ENCODE measurements around the gene SH3GLB2. TPM values are rescaled to one million over a fixed set of nuclear protein-coding genes. Genes with fewer than 3 reads are reported as not detected.

The SH3GLB2 gene
- total and polyA plus RNA-seq, 7 experiments from 2014 or later = 22.5 to 106 (median 82.5) TPM

DNA sequence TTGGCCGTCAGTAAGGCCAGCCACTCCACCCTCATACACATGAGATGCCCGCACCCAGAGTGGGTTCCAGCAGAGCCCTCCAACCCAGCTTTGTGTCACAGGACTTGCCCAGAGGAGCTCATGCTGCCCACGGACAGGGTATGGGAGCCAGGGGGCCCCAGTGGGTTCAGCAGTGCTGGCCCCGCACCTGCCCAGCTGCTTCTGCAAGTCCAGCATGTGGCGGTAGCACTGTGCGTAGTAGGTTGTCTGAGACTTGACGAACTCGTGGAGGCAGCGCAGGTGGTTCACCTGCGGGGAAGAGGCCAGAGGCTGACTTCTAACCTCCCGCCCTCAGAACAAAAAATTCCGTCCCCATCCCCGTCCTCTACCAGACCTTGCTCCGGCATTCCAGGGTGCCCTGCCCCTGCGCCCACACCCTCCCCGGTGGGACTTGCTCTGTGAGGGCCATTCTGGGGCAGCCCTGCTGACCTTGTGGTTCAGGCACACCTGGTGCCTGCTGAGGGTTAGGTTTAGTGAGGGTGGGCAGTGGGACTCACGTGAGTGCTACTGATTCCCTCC is 18.5 kb downstream of the SH3GLB2 start:
- no peaks in the 10 kb centered on the region for H3K9me3 ChIP-seq (ENCODE audit: control insufficient read depth in 2 of 3, low read length in 3 of 3)
- intact Hi-C loops (cut with micrococcal nuclease) = no loop called here
- H3K9me3 Mint-ChIP-seq = no peaks in the 10 kb centered on the region
- H3K27ac Mint-ChIP-seq = peak overlapping the region in 1 of 9 donors; percentile 56
- ATAC-seq (no peak), DNase-seq (no peak)
- no peak overlapping the region for H3K4me3 Mint-ChIP-seq
- ChIA-PET POLR2A (no interaction called here), CTCF (no interaction called here)
- no peaks in the 10 kb centered on the region for H3K27me3 ChIP-seq (ENCODE audit: control insufficient read depth in 2 of 2, insufficient read depth in 2 of 2, low read length in 2 of 2)
- no peaks in the 10 kb centered on the region for H3K27me3 Mint-ChIP-seq
- H3K4me1 ChIP-seq (ENCODE audit: control insufficient read depth in 2 of 2, insufficient read depth in 2 of 2, low read length in 2 of 2) = no peaks in the 10 kb centered on the region
- peaks cover 0 to 4% (median 0%) of the 10 kb centered on the region in 7 donors for H3K4me1 Mint-ChIP-seq
- peaks cover 0 to 99% (median 13%) of the 10 kb centered on the region in 3 experiments for H3K36me3 ChIP-seq (ENCODE audit: control insufficient read depth in 2 of 3, insufficient read depth in 3 of 3, low read length in 3 of 3)
- no peak overlapping the region for H3K4me3 ChIP-seq (ENCODE audit: low read length)
- no peak overlapping the region for H3K27ac ChIP-seq (ENCODE audit: low read depth, low read length)
- peaks cover 0 to 14% (median 4%) of the 10 kb centered on the region in 5 donors for H3K36me3 Mint-ChIP-seq

DNA sequence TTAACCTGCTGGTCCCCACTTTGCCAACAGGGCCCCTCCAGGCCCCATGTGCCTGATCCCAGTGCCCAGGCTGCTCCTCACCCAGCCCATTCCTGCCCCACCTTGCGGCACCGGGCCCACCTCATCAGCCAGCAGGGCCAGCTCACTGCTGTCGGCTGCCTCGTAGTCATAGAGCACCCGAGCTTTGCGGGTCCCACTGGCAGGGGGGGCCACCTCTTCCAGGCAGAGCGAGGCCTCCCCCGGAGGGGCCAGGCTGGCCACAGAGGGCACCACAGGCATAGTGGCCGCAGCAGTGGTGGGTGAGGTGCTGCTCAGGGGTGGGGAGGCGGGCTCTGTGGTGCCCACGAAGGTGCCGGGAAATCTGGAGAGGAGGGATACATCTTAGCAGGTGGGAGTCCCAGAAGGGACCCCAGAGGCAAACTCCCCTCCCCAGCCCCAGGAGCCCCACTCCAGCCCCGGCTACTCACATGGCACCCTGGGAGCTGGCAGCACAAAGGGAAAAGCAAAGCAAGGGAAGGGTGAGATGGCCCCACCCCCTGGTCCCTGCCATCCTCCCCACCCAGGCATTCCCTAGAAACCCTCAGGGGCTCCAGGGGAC is 19.0 kb downstream of the SH3GLB2 start:
- Histone ChIP-seq H3K4me1 (ENCODE audit: control insufficient read depth in 2 of 2, insufficient read depth in 2 of 2, low read length in 2 of 2) (no peaks in the 10 kb centered on the region), H3K36me3 (ENCODE audit: control insufficient read depth in 2 of 3, insufficient read depth in 3 of 3, low read length in 3 of 3) (peaks cover 0 to 95% (median 13%) of the 10 kb centered on the region in 3 experiments), H3K4me3 (ENCODE audit: low read length) (no peak overlapping the region), H3K27me3 (ENCODE audit: control insufficient read depth in 2 of 2, insufficient read depth in 2 of 2, low read length in 2 of 2) (no peaks in the 10 kb centered on the region), H3K27ac (ENCODE audit: low read depth, low read length) (no peak overlapping the region), H3K9me3 (ENCODE audit: control insufficient read depth in 2 of 3, low read length in 3 of 3) (no peaks in the 10 kb centered on the region)
- intact Hi-C loops (cut with micrococcal nuclease) = no loop called here
- H3K9me3 Mint-ChIP-seq = no peaks in the 10 kb centered on the region
- H3K27me3 Mint-ChIP-seq = no peaks in the 10 kb centered on the region
- DNase-seq = no peak
- POLR2A ChIA-PET = interaction anchor here (0.6 kb wide), 1 partner anchor 16 kb away, joined by 5 read pairs; no protein-coding TSS in a partner anchor
- H3K36me3 Mint-ChIP-seq = peaks cover 0 to 14% (median 4%) of the 10 kb centered on the region in 5 donors
- H3K4me3 Mint-ChIP-seq = no peak overlapping the region
- H3K4me1 Mint-ChIP-seq = peaks cover 0 to 4% (median 0%) of the 10 kb centered on the region in 7 donors
- CTCF ChIA-PET = no interaction called here
- peak overlapping the region in 1 of 9 donors; percentile 56 for H3K27ac Mint-ChIP-seq
- ATAC-seq = no peak

DNA sequence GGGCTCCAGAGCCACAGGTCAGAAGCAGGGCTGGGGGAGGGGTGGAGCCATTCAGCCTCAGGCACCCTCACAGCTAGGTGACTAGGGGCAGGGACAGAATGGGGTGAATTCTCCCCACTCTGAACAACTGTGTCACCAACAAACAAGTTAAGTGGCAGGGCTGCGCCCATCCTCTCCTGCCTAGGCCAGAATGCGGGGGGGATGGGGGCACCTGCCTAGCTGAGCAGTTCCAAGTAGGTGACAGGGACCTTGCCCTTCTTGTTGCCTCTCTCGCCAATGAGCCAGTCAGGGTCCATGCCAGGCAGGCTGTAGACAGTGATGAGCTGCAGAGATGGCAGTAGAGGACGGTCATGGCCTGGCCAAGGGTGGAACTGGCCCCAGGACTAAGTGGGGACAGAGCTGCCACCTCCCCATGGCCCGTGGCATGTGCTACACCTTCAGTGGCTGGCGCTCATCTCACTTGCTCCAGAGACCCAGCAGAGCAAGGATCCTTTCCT is 19.6 kb downstream of the SH3GLB2 start:
- Histone ChIP-seq H3K4me3 (ENCODE audit: low read length) (no peak overlapping the region), H3K36me3 (ENCODE audit: control insufficient read depth in 2 of 3, insufficient read depth in 3 of 3, low read length in 3 of 3) (peaks cover 0 to 92% (median 8%) of the 10 kb centered on the region in 3 experiments), H3K9me3 (ENCODE audit: control insufficient read depth in 2 of 3, low read length in 3 of 3) (no peaks in the 10 kb centered on the region), H3K4me1 (ENCODE audit: control insufficient read depth in 2 of 2, insufficient read depth in 2 of 2, low read length in 2 of 2) (no peaks in the 10 kb centered on the region), H3K27me3 (ENCODE audit: control insufficient read depth in 2 of 2, insufficient read depth in 2 of 2, low read length in 2 of 2) (no peaks in the 10 kb centered on the region), H3K27ac (ENCODE audit: low read depth, low read length) (no peak overlapping the region)
- no peaks in the 10 kb centered on the region for H3K27me3 Mint-ChIP-seq
- H3K4me1 Mint-ChIP-seq = peaks cover 0 to 4% (median 0%) of the 10 kb centered on the region in 7 donors
- peaks cover 0 to 14% (median 4%) of the 10 kb centered on the region in 5 donors for H3K36me3 Mint-ChIP-seq
- ATAC-seq = no peak
- CTCF ChIA-PET = no interaction called here
- POLR2A ChIA-PET = interaction anchor here (0.5 to 0.6 kb wide), 2 partner anchors 16 to 862 kb away, joined by 3 to 5 read pairs; no protein-coding TSS in a partner anchor
- no peak for DNase-seq
- H3K27ac Mint-ChIP-seq = no peak overlapping the region
- H3K4me3 Mint-ChIP-seq = no peak overlapping the region
- intact Hi-C loops (cut with micrococcal nuclease) = no loop called here
- no peaks in the 10 kb centered on the region for H3K9me3 Mint-ChIP-seq

GRCh38 chr9:129007766-129008468 is 20.2 kb downstream of the SH3GLB2 start:
- ATAC-seq (no peak), DNase-seq (no peak)
- CTCF ChIA-PET = interaction anchor here (0.6 to 1.0 kb wide), 3 partner anchors 12 to 130 kb away, joined by 3 to 4 read pairs (median 3); no protein-coding TSS in a partner anchor
- H3K4me1 Mint-ChIP-seq = peaks cover 0 to 4% (median 0%) of the 10 kb centered on the region in 7 donors
- peaks cover 0 to 15% (median 4%) of the 10 kb centered on the region in 5 donors for H3K36me3 Mint-ChIP-seq
- Histone ChIP-seq H3K9me3 (ENCODE audit: control insufficient read depth in 2 of 3, low read length in 3 of 3) (no peaks in the 10 kb centered on the region), H3K4me1 (ENCODE audit: control insufficient read depth in 2 of 2, insufficient read depth in 2 of 2, low read length in 2 of 2) (no peaks in the 10 kb centered on the region), H3K27me3 (ENCODE audit: control insufficient read depth in 2 of 2, insufficient read depth in 2 of 2, low read length in 2 of 2) (no peaks in the 10 kb centered on the region), H3K27ac (ENCODE audit: low read depth, low read length) (no peak overlapping the region), H3K36me3 (ENCODE audit: control insufficient read depth in 2 of 3, insufficient read depth in 3 of 3, low read length in 3 of 3) (peaks cover 0 to 92% (median 7%) of the 10 kb centered on the region in 3 experiments), H3K4me3 (ENCODE audit: low read length) (no peak overlapping the region)
- POLR2A ChIA-PET = interaction anchor here (0.5 to 0.7 kb wide), 2 partner anchors 30 to 863 kb away, joined by 3 read pairs; no protein-coding TSS in a partner anchor
- peak overlapping the region in 1 of 9 donors; percentile 36 for H3K27ac Mint-ChIP-seq
- H3K4me3 Mint-ChIP-seq = no peak overlapping the region
- no peaks in the 10 kb centered on the region for H3K27me3 Mint-ChIP-seq
- no peaks in the 10 kb centered on the region for H3K9me3 Mint-ChIP-seq
- intact Hi-C loops (cut with micrococcal nuclease) = no loop called here

- DNase-seq (no peak), ATAC-seq (peak; percentile 7)
- H3K27me3 Mint-ChIP-seq = no peaks in the 10 kb centered on the region
- intact Hi-C loops (cut with micrococcal nuclease) = no loop called here
- H3K4me1 Mint-ChIP-seq = peaks cover 0 to 4% (median 0%) of the 10 kb centered on the region in 7 donors
- Histone ChIP-seq H3K4me3 (ENCODE audit: low read length) (no peak overlapping the region), H3K27ac (ENCODE audit: low read depth, low read length) (peak overlapping the region; percentile 35), H3K27me3 (ENCODE audit: control insufficient read depth in 2 of 2, insufficient read depth in 2 of 2, low read length in 2 of 2) (no peaks in the 10 kb centered on the region), H3K36me3 (ENCODE audit: control insufficient read depth in 2 of 3, insufficient read depth in 3 of 3, low read length in 3 of 3) (peaks cover 7 to 92% (median 9%) of the 10 kb centered on the region in 3 experiments), H3K9me3 (ENCODE audit: control insufficient read depth in 2 of 3, low read length in 3 of 3) (no peaks in the 10 kb centered on the region), H3K4me1 (ENCODE audit: control insufficient read depth in 2 of 2, insufficient read depth in 2 of 2, low read length in 2 of 2) (no peaks in the 10 kb centered on the region)
- ChIA-PET CTCF (interaction anchor here (0.5 to 1.0 kb wide), 5 partner anchors 8 to 131 kb away, joined by 3 to 4 read pairs (median 3); no protein-coding TSS in a partner anchor), POLR2A (interaction anchor here (0.7 kb wide), 1 partner anchor 30 kb away, joined by 3 read pairs; no protein-coding TSS in a partner anchor)
- H3K9me3 Mint-ChIP-seq = no peaks in the 10 kb centered on the region
- H3K27ac Mint-ChIP-seq = peak overlapping the region in 5 of 9 donors; percentile 46 to 81 (median 70)
- H3K36me3 Mint-ChIP-seq = peaks cover 0 to 22% (median 9%) of the 10 kb centered on the region in 5 donors
- no peak overlapping the region for H3K4me3 Mint-ChIP-seq
Observed at GRCh38 chr9:129007035-129007765, 20.9 kb downstream of the SH3GLB2 start.

All from naive thymus-derived CD4-positive, alpha-beta T cell (primary cell).